Endothelial cell of umbilical vein (primary cell): ENCODE results near the gene IDI1.

Source experiments
- GATA2 ChIP-seq: IDR thresholded peaks from 2 replicates; pipeline ENCODE4 v1.7.0; 2011; ENCODE audit warnings: low read depth, mild to moderate bottlenecking, moderate library complexity, mixed read lengths, low read length; ENCODE audit not compliant: insufficient read length, insufficient read depth
- TF ChIP-seq, protein P1 (sequence below), 2 donors: IDR thresholded peaks; 1 replicate in 1 of 2; 2 replicates in 1 of 2; pipeline ENCODE4 v1.5.1; 2011; ENCODE audit warnings: low read length in 2 of 2, mild to moderate bottlenecking in 2 of 2, moderate library complexity in 2 of 2, control low read depth in 1 of 2, inconsistent platforms in 1 of 2, low read depth in 1 of 2; ENCODE audit not compliant: insufficient read depth in 1 of 2; ENCODE audit errors: extremely low read depth in 1 of 2

DNA sequence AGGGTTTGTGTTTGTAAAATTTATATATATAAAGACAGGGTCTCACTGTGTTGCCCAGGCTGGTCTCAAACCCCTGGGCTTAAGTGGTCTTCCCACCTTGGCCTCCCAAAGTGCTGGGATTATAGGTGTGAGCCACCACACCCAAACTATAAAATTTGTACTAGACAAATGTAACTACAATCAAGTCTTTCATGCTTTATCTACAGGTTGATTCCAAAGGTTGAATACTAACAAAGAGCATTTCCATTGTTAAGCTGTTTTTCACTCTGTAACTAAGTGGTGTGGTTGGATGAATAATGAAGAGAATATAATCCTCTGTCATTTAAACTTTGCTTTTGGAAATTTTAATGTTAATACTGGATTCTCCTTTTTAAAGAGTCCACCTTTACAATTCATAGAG, 29.7 kb upstream of the IDI1 start:
- TF ChIP-seq, protein P1, sequence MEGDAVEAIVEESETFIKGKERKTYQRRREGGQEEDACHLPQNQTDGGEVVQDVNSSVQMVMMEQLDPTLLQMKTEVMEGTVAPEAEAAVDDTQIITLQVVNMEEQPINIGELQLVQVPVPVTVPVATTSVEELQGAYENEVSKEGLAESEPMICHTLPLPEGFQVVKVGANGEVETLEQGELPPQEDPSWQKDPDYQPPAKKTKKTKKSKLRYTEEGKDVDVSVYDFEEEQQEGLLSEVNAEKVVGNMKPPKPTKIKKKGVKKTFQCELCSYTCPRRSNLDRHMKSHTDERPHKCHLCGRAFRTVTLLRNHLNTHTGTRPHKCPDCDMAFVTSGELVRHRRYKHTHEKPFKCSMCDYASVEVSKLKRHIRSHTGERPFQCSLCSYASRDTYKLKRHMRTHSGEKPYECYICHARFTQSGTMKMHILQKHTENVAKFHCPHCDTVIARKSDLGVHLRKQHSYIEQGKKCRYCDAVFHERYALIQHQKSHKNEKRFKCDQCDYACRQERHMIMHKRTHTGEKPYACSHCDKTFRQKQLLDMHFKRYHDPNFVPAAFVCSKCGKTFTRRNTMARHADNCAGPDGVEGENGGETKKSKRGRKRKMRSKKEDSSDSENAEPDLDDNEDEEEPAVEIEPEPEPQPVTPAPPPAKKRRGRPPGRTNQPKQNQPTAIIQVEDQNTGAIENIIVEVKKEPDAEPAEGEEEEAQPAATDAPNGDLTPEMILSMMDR (IDR thresholded peaks at IDR 0.05; ENCODE audit: extremely low read depth in 1 of 2, insufficient read depth in 1 of 2, low read depth in 1 of 2, low read length in 2 of 2) = no peak
- no peak for TF ChIP-seq GATA2
